Activated CD4-positive, alpha-beta memory T cell treated with anti-CD3 and anti-CD28 coated beads, Interleukin-2, amount 10 ng/mL, durations not matched to agents 7 days and 5 days (primary cell): Measurements from ENCODE around the gene ZNF439. TPM values are rescaled to one million over a fixed set of nuclear protein-coding genes. Genes with fewer than 3 reads are reported as not detected.
A peak's percentile ranks its signal among the peaks of the same experiment; 100 is the strongest.
"Not testable (repeated sequence)": the region's sequence is repeated elsewhere in the genome, so short reads cannot be mapped to it uniquely, and the experiment has no call there.

ENCODE experiments used
- CTCF ChIA-PET: fragments of 350-600 bp; sonication (Branson Sonifier 250); formaldehyde crosslinking; loops from one replicate; lab custom pipeline; 2021; ENCODE audit warnings: antibody characterized with exemption, inconsistent platforms; lab: Charles Lee
- POLR2A ChIA-PET: fragments of 350-600 bp; sonication (Branson Sonifier 250); formaldehyde crosslinking; loops from one replicate; lab custom pipeline; 2021; ENCODE audit warnings: antibody characterized with exemption; lab: Charles Lee
- DNase-seq: peaks from one replicate; pipeline ENCODE4 v3.0.0-alpha.2; 2020
- H3K27ac Mint-ChIP-seq: one replicate; pipeline ENCODE4 v1.8.0; 2021; ENCODE audit warnings: mild to moderate bottlenecking, mixed read lengths
- H3K27me3 Mint-ChIP-seq: one replicate; pipeline ENCODE4 v1.8.0; 2021; ENCODE audit warnings: mixed read lengths
- H3K36me3 Mint-ChIP-seq: one replicate; pipeline ENCODE4 v1.8.0; 2021; ENCODE audit warnings: low read depth, mixed read lengths
- H3K4me1 Mint-ChIP-seq: one replicate; pipeline ENCODE4 v1.8.0; 2021; ENCODE audit warnings: mixed read lengths
- H3K4me3 Mint-ChIP-seq: one replicate; pipeline ENCODE4 v1.8.0; 2021; ENCODE audit warnings: mild to moderate bottlenecking, mixed read lengths
- H3K9me3 Mint-ChIP-seq: one replicate; pipeline ENCODE4 v1.8.0; 2021; ENCODE audit warnings: mixed read lengths
- total RNA-seq, 2 experiments: library from RNA; stranded (reverse); gene quantifications; one replicate each; pipeline ENCODE4 v1.2.3, GENCODE V29; 2021

The ZNF439 gene
- total RNA-seq, 2 experiments from 2014 or later, result 3.0 to 3.3 TPM

- no peak overlapping the region for H3K27ac Mint-ChIP-seq
- POLR2A ChIA-PET, result no interaction called here
Measured at GRCh38 chr19:11880598-11880997, 32.1 kb downstream of the ZNF439 start.

GRCh38 chr19:11881151-11881800 is 32.8 kb downstream of the ZNF439 start:
- POLR2A ChIA-PET, result no interaction called here
- CTCF ChIA-PET, result interaction anchor here (1.0 to 3.0 kb wide), 4 partner anchors 43 to 259 kb away, joined by 3 to 10 read pairs (median 6); partner anchors contain the start of genes ZNF20, ZNF491 and ZNF700
- Mint-ChIP-seq H3K36me3 (no peaks in the 10 kb centered on the region), H3K4me1 (peaks cover 2% of the 10 kb centered on the region), H3K27me3 (no peaks in the 10 kb centered on the region), H3K27ac (no peak overlapping the region), H3K9me3 (peaks cover 12% of the 10 kb centered on the region), H3K4me3 (no peak overlapping the region)
- DNase-seq, result peak; percentile 68

More at GRCh38 chr19:11880598-11880997, 32.1 kb downstream of the ZNF439 start:
- CTCF ChIA-PET, result interaction anchor here (0.6 to 3.0 kb wide), 6 partner anchors 44 to 260 kb away, joined by 3 to 10 read pairs (median 4); partner anchors contain the start of genes ZNF20, ZNF491 and ZNF700
- H3K36me3 Mint-ChIP-seq, result no peaks in the 10 kb centered on the region
- H3K9me3 Mint-ChIP-seq, result peaks cover 11% of the 10 kb centered on the region
- no peak for DNase-seq
- no peak overlapping the region for H3K4me3 Mint-ChIP-seq
- no peaks in the 10 kb centered on the region for H3K27me3 Mint-ChIP-seq
- peaks cover 2% of the 10 kb centered on the region for H3K4me1 Mint-ChIP-seq

GRCh38 chr19:11882606-11883005 is 34.1 kb downstream of the ZNF439 start:
- Mint-ChIP-seq H3K36me3 (no peaks in the 10 kb centered on the region), H3K4me1 (peaks cover 5% of the 10 kb centered on the region), H3K4me3 (no peak overlapping the region), H3K27ac (no peak overlapping the region), H3K9me3 (peaks cover 11% of the 10 kb centered on the region), H3K27me3 (no peaks in the 10 kb centered on the region)
- CTCF ChIA-PET, result interaction anchor here (1.2 to 3.1 kb wide), 4 partner anchors 42 to 258 kb away, joined by 6 to 13 read pairs (median 6); partner anchors contain the start of genes ZNF20, ZNF491 and ZNF700
- POLR2A ChIA-PET, result no interaction called here
- no peak for DNase-seq

GRCh38 chr19:11887234-11887610 is 38.7 kb downstream of the ZNF439 start:
- CTCF ChIA-PET, result no interaction called here
- H3K4me1 Mint-ChIP-seq, result peaks cover 21% of the 10 kb centered on the region
- H3K9me3 Mint-ChIP-seq, result peaks cover 8% of the 10 kb centered on the region
- no peak for DNase-seq
- H3K27ac Mint-ChIP-seq, result no peak overlapping the region
- H3K36me3 Mint-ChIP-seq, result peaks cover 10% of the 10 kb centered on the region
- H3K27me3 Mint-ChIP-seq, result no peaks in the 10 kb centered on the region
- POLR2A ChIA-PET, result interaction anchor here (2.5 kb wide), 1 partner anchor 37 kb away, joined by 11 read pairs; the partner anchor contains the start of gene ZNF700
- peak overlapping the region; percentile 83 for H3K4me3 Mint-ChIP-seq

GRCh38 chr19:11887611-11888531 is 39.3 kb downstream of the ZNF439 start, which contains the start of gene ZNF69:
TSS of gene ZNF69 (plus strand) at chr19:11887782. CDS start at chr19:11887924, 142 bp downstream.
- CTCF ChIA-PET, result interaction anchor here (1.0 kb wide), 1 partner anchor 36 kb away, joined by 3 read pairs; no protein-coding TSS in a partner anchor

GRCh38 chr19:11889901-11890300 is 41.4 kb downstream of the ZNF439 start:
- Mint-ChIP-seq H3K36me3 (peaks cover 15% of the 10 kb centered on the region), H3K9me3 (peaks cover 20% of the 10 kb centered on the region), H3K4me1 (peaks cover 21% of the 10 kb centered on the region)
- POLR2A ChIA-PET, H3K27me3 Mint-ChIP-seq, H3K4me3 Mint-ChIP-seq, DNase-seq, H3K27ac Mint-ChIP-seq, CTCF ChIA-PET: not testable (repeated sequence)

More at GRCh38 chr19:11887611-11888531, 39.3 kb downstream of the ZNF439 start, which contains the start of gene ZNF69:
- peak within 1 kb of the TSS; percentile 73 for H3K27ac Mint-ChIP-seq
- POLR2A ChIA-PET, result interaction anchor here (2.5 kb wide), 1 partner anchor 36 kb away, joined by 11 read pairs; the partner anchor contains the start of gene ZNF700
- H3K27me3 Mint-ChIP-seq, result no peaks in the 10 kb centered on the region
- H3K36me3 Mint-ChIP-seq, result peaks cover 10% of the 10 kb centered on the region
- DNase-seq, result peak; percentile 53
- H3K4me1 Mint-ChIP-seq, result peaks cover 21% of the 10 kb centered on the region
- H3K9me3 Mint-ChIP-seq, result peaks cover 8% of the 10 kb centered on the region
- H3K4me3 Mint-ChIP-seq, result peak within 1 kb of the TSS; percentile 83

GRCh38 chr19:11890634-11891033 is 42.1 kb downstream of the ZNF439 start:
- no peak for DNase-seq
- no peak overlapping the region for H3K27ac Mint-ChIP-seq
- H3K27me3 Mint-ChIP-seq, result no peaks in the 10 kb centered on the region
- H3K9me3 Mint-ChIP-seq, result peaks cover 25% of the 10 kb centered on the region
- ChIA-PET POLR2A (no interaction called here), CTCF (no interaction called here)
- H3K36me3 Mint-ChIP-seq, result peaks cover 15% of the 10 kb centered on the region
- H3K4me3 Mint-ChIP-seq, result no peak overlapping the region
- peaks cover 21% of the 10 kb centered on the region for H3K4me1 Mint-ChIP-seq

GRCh38 chr19:11894851-11895250 is 46.3 kb downstream of the ZNF439 start:
- Mint-ChIP-seq H3K27ac (no peak overlapping the region), H3K27me3 (no peaks in the 10 kb centered on the region), H3K9me3 (peaks cover 29% of the 10 kb centered on the region), H3K36me3 (peaks cover 7% of the 10 kb centered on the region), H3K4me1 (no peaks in the 10 kb centered on the region), H3K4me3 (no peak overlapping the region)
- CTCF ChIA-PET, result no interaction called here
- DNase-seq, result no peak
- POLR2A ChIA-PET, result no interaction called here

GRCh38 chr19:11902228-11902627 is 53.7 kb downstream of the ZNF439 start:
- no peaks in the 10 kb centered on the region for H3K4me1 Mint-ChIP-seq
- no peak overlapping the region for H3K4me3 Mint-ChIP-seq
- ChIA-PET CTCF (no interaction called here), POLR2A (no interaction called here)
- peaks cover 37% of the 10 kb centered on the region for H3K36me3 Mint-ChIP-seq
- no peaks in the 10 kb centered on the region for H3K27me3 Mint-ChIP-seq
- H3K27ac Mint-ChIP-seq, result no peak overlapping the region
- peaks cover 56% of the 10 kb centered on the region for H3K9me3 Mint-ChIP-seq
- no peak for DNase-seq

- no peak for DNase-seq
- Mint-ChIP-seq H3K9me3 (peaks cover 70% of the 10 kb centered on the region), H3K27ac (no peak overlapping the region), H3K36me3 (peaks cover 59% of the 10 kb centered on the region), H3K4me1 (no peaks in the 10 kb centered on the region), H3K4me3 (no peak overlapping the region), H3K27me3 (no peaks in the 10 kb centered on the region)
- CTCF ChIA-PET, result no interaction called here
- POLR2A ChIA-PET, result no interaction called here
Measured at GRCh38 chr19:11905928-11906327, 57.4 kb downstream of the ZNF439 start.

- H3K4me1 Mint-ChIP-seq, CTCF ChIA-PET, H3K27me3 Mint-ChIP-seq, H3K27ac Mint-ChIP-seq, H3K4me3 Mint-ChIP-seq, POLR2A ChIA-PET, DNase-seq: not testable (repeated sequence)
- H3K9me3 Mint-ChIP-seq, result peaks cover 55% of the 10 kb centered on the region
- H3K36me3 Mint-ChIP-seq, result peaks cover 29% of the 10 kb centered on the region
Measured at GRCh38 chr19:11911937-11912336, 63.4 kb downstream of the ZNF439 start.

- H3K9me3 Mint-ChIP-seq, result peaks cover 37% of the 10 kb centered on the region
- CTCF ChIA-PET, H3K4me3 Mint-ChIP-seq, H3K4me1 Mint-ChIP-seq, H3K27ac Mint-ChIP-seq, POLR2A ChIA-PET, DNase-seq, H3K27me3 Mint-ChIP-seq, H3K36me3 Mint-ChIP-seq: not testable (repeated sequence)
Measured at GRCh38 chr19:11914417-11915051, 66.0 kb downstream of the ZNF439 start.
